Subcutaneous adipose tissue (tissue), 4 donors: Measurements from ENCODE around the gene RWDD4. TPM values are rescaled to one million over a fixed set of nuclear protein-coding genes. Genes with fewer than 3 reads are reported as not detected.

Source experiments
- total RNA-seq, 4 donors: library from RNA; depleted of rRNA; stranded (reverse); fragments of >200 nt; gene quantifications; one replicate each; pipeline ENCODE4 v1.1.0, GENCODE V29; 2016
- TF ChIP-seq, protein P1 (sequence below): fragments of 450-650 bp; IDR thresholded peaks from one replicate; pipeline ENCODE4 v1.5.1; 2016; ENCODE audit warnings: low read depth, mild to moderate bottlenecking, control low read depth, antibody characterized with exemption, moderate library complexity

RWDD4 gene
- total RNA-seq, 4 donors from 2014 or later = 16.5 to 33.4 (median 17.5) TPM

DNA sequence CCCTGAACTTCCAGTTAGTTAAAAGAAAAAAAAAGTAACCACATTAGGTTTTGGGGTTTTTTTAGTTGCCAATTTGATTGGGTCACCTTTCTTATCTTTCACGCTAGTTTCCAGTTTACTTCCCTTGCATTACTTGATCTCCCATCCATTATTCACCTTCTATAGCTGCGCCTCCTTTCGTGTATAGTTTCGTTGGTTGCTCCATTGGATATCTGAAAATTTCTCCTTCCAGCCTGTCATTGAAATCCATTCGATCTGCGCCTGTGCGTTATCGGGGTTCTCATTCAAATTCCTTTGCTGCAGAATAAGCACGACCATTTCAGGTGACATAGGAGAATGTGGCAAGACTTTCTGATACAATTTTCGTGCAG, 872 bp upstream of the RWDD4 start:
- TF ChIP-seq, protein P1, sequence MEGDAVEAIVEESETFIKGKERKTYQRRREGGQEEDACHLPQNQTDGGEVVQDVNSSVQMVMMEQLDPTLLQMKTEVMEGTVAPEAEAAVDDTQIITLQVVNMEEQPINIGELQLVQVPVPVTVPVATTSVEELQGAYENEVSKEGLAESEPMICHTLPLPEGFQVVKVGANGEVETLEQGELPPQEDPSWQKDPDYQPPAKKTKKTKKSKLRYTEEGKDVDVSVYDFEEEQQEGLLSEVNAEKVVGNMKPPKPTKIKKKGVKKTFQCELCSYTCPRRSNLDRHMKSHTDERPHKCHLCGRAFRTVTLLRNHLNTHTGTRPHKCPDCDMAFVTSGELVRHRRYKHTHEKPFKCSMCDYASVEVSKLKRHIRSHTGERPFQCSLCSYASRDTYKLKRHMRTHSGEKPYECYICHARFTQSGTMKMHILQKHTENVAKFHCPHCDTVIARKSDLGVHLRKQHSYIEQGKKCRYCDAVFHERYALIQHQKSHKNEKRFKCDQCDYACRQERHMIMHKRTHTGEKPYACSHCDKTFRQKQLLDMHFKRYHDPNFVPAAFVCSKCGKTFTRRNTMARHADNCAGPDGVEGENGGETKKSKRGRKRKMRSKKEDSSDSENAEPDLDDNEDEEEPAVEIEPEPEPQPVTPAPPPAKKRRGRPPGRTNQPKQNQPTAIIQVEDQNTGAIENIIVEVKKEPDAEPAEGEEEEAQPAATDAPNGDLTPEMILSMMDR = no peak

DNA sequence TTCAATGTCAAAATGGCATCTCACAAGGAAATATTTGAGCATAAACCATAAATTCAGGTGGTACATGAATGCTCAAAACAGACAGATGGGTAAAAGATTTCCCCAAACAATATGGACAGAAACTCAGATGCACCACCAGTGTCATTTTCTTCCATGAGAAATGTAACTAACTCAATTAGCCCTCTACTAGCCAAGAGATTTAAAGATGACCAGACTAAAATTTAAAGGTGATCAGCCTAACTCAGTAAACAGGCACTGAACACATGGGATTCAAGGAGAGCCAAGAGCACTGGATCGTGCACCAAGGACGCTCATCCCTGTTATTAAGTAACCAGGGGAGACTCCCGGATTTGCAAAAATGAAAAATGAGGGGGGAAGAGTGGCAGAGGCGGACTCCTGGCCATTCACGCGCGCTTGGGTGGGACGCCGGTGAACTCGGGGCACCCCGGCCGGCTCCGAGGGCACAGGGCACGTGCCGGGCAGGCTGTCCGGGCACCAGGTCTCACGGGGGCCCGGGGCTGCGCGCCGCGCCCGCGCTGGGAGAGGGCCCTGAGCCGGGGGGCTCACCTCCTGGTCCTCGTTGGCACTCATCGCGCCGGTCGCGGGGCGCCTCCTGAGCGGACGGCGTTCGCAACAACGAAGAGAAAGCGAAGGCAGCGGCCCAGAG, 490 bp downstream of the RWDD4 start:
- TF ChIP-seq, protein P1 = no peak

DNA sequence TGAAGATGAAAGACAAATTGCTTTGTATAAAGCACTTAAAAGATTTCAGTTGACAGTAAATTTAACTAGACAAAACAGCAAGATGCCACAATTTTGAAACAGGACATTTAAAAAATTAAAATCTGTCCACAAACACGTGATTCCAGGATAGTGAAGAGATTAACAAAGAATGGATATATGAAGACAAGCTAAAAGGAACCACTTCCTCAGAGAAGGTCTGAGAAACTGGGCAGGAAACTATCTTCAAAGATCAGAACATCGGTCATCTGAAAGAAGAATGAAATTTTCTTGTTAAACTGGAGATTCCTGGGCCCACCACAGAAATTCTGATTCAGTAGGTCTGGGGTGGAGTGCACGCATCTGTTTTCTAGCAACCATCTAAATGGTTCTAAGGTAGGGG, 1.4 kb downstream of the RWDD4 start:
- TF ChIP-seq, protein P1 = no peak

GRCh38 chr4:183645326-183645725, 13.7 kb downstream of the RWDD4 start:
- TF ChIP-seq, protein P1 = no peak

DNA sequence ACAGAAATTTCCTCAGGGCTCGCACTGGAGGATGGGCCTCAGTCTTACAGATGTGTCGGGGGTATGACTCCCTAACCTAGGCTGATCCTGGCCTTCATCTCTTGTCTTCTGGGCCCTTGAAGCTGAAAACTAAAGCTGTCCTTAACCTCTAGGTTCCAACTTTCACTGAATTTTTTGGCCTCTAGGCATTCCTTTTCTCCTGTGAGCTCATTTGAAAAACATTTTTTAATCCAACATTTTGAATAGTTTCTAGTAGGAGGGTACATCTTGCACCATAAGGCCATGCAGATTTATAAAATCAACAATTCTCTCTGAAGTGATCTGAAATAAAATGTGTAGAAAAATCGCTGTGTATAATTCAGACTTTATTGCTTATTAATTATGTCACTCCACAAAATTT, 19.7 kb downstream of the RWDD4 start:
- TF ChIP-seq, protein P1 = no peak

DNA sequence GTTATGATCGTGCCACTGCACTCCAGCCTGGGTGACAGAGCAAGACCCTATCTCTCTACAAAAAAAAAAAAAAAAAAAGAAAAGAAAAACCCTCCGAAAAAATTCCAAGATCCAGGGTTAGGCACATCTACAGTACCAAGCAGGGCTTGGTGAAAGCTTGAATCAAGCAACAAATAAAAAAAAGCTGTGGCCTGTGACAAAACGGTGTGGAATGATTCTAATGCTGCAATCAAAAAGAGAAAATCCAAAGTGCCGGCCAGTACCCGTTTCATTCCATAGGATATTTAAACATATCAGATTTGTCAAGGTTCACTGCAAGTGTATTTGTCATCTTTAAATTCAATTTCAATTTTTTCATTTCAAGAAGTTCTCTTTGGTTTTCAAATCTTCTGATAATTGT, 20.5 kb downstream of the RWDD4 start:
- TF ChIP-seq, protein P1 = no peak

DNA sequence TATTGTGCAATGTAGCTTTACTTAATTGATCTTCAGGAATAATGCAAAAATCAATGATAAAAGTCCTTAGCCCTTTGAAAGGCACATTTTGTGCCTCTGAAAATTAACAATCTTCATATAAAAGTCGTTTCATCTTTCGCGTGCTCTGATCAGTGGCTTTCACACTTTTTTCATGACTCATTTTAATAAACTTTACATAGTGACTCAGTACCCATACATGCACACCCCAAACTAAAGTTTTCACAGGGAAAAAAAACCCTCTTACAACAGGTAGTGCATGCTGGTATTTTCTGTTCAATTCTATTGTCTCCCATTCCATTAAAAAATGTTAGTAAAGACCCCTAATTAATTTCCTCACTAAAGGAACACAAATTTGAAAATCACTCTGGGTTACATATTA, 21.5 kb downstream of the RWDD4 start:
- TF ChIP-seq, protein P1 = no peak
